GM19043 (cell line): ENCODE data around the gene ALPP.
"Not testable (repeated sequence)": the region's sequence is repeated elsewhere in the genome, so short reads cannot be mapped to it uniquely, and the experiment has no call there.

Source experiments
- ATAC-seq: cut with Tn5 transposase; IDR thresholded peaks from one replicate; pipeline ENCODE4 v1.9.1; 2021; ENCODE audit warnings: low read depth; ENCODE audit not compliant: unreplicated experiment

The ALPP gene

DNA sequence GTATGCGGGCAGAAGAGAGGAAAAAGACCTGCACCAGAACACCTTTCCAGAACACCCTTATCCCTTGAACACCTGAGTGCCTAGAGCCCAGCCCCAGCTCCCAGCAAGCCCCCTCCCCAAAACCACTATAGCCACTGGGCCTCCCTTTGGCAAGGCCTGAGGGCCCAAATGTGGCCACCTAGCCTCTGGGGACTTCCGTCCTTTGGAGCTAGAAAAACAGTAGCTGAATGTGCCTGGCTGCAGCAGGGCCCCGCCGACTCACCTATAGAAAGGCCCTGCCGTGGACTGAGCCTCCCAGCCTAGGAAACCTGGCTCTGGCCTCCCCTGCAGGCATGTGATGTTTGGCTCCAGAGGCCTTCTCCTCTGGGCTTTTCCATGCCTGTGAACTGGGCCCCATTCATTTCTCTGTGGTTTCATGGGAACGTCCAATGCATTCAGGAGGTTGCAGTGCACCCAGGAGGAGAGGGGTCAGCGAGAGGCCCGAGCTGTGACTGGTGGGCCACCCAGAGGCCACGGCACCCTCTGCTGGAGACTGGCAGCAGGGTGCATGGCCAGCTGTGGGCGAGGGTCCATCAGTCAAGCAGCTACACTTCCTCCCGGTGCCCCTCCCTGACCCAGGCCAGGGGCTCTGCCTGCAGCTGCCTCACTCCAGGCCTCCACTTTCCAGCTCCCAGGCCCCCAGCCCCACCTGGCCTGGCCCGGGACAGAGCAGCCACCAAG lies 15.3 kb upstream of the ALPP start:
- ATAC-seq: not testable (repeated sequence)

GRCh38 chr2:232363784-232364615 lies 14.6 kb upstream of the ALPP start:
- no peak for ATAC-seq

DNA sequence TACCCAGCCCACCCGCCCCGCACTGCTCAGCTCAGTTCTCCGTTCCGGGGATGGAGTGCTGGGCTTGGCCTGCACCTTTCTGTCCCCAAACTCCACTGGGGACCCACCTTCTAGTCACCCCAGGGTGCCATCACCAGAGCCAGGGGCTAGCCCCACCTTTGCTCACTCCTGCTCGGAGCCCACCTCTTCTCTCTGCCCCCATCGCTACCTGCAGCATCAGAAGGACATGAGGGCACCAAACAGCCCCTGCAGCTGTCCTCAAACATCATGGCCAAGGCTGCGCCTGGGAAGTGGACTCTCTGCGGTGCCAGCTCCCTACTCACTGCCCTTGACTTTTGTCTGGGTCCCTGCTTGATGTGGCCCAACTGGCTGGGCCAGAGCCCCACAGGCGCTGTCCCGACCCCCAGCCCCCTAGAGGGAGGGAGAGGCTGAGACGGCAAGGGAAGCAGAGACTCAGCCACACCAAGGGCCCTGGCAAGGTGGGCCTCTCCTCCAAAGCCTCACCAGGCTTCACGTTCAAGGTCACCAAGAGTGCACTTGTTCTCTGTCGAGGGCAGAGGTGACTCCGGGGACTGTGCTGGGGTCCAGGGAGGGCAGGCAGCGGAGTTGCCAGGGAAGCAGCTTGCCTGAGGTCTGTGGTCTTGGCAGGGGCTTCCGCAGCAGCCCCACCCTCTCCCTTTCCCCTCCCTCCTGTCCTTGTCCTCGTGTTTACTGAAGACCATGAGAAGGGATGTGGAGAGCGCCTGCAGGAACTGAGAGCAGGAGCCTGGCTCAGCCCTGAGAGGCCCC lies 13.6 kb upstream of the ALPP start:
- ATAC-seq: not testable (repeated sequence)

- ATAC-seq: no peak
Observed at GRCh38 chr2:232365621-232366321, 12.8 kb upstream of the ALPP start.

- not testable (repeated sequence) for ATAC-seq
Observed at GRCh38 chr2:232366461-232366860, 12.1 kb upstream of the ALPP start.

GRCh38 chr2:232367016-232367415 lies 11.5 kb upstream of the ALPP start:
- ATAC-seq: no peak

GRCh38 chr2:232367591-232368233 lies 10.8 kb upstream of the ALPP start:
- no peak for ATAC-seq

- ATAC-seq: no peak
Observed at GRCh38 chr2:232368311-232368731, 10.2 kb upstream of the ALPP start.

DNA sequence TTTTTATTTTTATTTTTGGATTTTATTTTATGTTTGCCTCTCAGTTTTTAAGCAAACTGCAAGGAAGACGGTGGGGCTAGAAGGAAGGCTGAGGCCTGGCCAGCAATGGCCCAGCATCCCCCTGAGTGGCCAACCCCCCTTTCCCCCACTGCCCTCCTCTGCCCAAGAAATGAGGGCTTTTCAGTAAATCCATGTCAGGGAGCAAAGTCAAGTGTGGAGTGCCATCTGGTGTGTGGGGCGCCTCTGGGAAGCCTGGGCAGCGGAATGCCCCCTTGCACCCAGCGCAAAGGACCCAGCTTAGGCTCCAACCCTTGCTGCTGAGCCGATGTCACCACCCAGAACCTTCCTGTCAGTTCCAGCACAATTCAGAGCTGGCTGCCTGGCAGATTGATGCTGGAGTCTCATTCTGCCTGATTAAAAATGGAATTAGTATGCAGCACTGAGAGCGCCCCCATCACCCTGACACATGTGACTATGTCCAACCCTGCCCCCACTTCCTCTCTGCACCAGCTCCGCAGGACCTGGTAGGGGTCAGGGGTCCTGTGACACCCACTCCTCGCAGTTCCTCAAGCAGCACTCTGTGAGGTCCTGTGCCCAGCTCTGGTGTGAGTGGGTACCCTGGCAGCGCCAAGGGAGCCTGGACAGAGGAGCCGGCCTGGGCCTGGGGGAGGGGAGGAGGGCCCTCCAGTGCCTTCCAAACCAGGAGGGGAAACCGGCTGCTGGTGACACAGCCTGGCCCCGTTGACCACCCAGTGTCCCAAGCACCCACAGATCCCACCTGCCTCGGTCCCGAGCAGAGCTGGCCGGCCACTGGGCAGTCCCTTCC lies 9.2 kb upstream of the ALPP start:
- ATAC-seq: no peak

DNA sequence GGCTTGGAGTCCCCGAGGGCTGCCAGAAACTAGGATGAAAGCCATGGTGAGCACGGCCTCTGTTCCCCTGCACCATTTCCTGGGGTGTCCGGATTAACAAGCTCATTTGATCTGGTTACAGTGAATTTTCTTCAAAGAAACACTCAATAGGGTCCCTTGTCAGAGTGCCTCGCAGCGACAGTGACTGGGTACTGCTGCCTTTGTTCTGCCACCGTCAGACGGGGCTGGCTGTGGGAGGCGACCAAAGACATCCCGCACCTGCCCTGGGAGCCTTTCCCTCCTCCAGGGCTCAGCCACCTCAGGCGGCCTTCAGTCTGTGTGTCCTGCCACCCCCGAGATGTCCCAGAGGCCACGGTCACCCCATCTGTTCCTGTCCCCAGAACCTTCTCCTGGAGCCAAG lies 8.5 kb upstream of the ALPP start:
- not testable (repeated sequence) for ATAC-seq

- no peak for ATAC-seq
Observed at GRCh38 chr2:232372231-232373208, 6.0 kb upstream of the ALPP start.

- ATAC-seq: no peak
Observed at GRCh38 chr2:232374356-232374755, 4.2 kb upstream of the ALPP start.

DNA sequence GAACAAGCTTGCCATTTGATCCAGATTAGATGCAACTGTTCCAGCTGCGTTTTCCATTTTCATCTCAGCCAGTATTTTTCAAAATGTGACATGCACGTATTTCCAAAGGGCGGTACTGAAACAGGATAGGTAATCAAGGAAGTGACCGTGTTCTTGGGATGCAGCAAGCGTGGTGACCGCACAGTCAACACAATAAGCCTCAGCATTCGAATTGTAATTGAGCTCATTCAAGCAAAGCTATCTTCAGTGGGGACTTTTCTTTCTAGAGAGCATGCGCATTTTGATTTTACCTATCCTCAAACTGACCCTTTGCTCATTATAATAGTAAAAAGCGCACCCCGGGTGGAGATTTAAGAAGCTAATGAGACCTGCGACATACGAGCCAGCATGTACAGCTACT lies 3.4 kb upstream of the ALPP start:
- ATAC-seq: no peak

DNA sequence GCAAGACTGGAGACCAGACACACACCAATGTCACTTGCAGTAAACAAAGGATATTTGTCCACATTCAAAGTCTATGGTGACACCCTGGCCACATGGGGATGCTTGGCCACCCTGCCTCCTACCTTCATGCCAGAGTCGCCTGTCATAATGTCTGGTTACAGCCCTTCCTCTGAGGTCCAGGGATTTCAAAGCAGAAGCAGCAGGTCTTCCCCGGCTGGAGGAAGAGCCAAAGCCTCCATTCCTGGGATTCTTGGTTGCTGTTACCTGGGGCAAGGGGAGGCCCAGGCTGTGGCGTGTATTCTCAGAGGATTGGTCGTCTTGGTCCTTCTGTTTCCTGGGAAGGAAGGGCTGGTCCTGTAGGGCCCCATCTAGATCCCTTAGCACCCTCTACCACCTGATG lies 2.3 kb upstream of the ALPP start:
- no peak for ATAC-seq

GRCh38 chr2:232376713-232377112 lies 1.8 kb upstream of the ALPP start:
- ATAC-seq: no peak

GRCh38 chr2:232377319-232377718 lies 1.2 kb upstream of the ALPP start:
- ATAC-seq: no peak

- ATAC-seq: no peak
Observed at GRCh38 chr2:232377841-232378734, 463 bp upstream of the ALPP start.
